Kidney capillary endothelial cell (primary cell): ENCODE measurements around the gene CFAP65.

ENCODE experiments used
- DNase-seq: peaks from one replicate; pipeline ENCODE4 v3.0.0-alpha.2; 2018; ENCODE audit warnings: low spot score

CFAP65 gene

DNA sequence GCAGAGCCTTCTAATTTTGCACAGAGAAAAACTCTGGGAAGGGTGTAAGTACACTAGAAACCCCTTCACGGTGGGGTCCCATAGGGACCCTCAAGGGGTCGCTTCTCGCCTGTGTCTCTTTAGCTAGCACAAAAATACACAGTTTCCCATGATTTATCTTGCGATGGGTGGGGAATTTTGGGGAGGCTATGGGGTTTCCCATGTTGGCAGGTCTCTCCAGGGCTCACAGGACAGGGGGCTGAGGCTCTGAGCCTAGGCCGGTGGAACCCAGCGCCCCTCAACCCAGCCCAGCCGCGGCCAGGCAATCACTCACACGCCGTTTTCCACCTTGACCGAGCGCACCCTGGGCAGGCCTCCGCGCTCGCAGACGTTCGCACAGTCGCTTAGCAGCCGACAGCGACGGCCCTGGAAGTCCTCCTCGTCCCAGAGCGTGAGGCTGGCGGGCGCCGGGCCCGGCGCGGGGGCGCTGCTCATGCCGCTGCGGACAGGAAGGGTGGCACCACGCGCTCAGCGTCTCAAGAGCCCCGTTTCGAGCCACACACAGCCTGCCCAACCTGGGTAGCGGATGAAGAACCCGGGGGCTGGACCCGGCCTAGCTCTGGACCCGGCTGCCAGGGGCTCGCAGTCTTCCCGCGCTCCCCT is 48.5 kb downstream of the CFAP65 start:
- no peak for DNase-seq

GRCh38 chr2:218992196-218992595 is 49.1 kb downstream of the CFAP65 start:
- DNase-seq: no peak

- DNase-seq: no peak
Observed at GRCh38 chr2:218991674-218992168, 49.6 kb downstream of the CFAP65 start.

GRCh38 chr2:218990612-218991011 is 50.7 kb downstream of the CFAP65 start:
- DNase-seq: no peak

- no peak for DNase-seq
Observed at GRCh38 chr2:218990052-218990451, 51.3 kb downstream of the CFAP65 start.

- DNase-seq: no peak
Observed at GRCh38 chr2:218988650-218989049, 52.7 kb downstream of the CFAP65 start.

GRCh38 chr2:218988164-218988563 is 53.2 kb downstream of the CFAP65 start:
- DNase-seq: no peak

DNA sequence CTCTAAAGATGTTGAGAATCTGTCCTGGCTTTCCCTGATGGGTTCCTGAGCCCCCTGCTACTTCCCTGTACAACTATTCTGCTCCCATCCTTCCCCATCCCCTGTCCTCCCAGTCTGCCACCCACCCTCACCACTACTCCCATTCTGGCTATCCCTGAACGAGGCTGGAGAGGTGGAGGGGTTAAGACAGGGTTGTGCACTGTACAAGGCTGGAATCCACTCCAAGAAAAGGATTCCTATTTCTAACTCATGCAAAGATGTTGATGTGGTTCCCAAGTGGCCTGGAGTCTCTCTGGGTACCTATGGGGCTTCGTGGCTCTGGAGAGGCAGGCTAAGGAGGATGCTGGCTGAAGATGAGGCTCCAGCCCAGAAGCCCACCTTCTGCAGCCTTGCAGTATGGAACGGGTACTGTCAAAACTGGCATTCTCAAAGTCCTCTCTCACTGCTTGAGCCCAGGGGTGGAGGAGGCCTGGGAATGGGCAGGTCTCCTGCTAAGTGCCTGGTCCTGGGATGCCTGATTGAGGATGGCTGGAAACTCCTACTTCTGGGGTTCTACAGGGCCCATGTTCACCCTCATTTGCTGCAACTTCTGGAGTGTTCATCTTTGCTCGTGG is 55.1 kb downstream of the CFAP65 start:
- DNase-seq: no peak

- no peak for DNase-seq
Observed at GRCh38 chr2:218985325-218986091, 55.8 kb downstream of the CFAP65 start.

DNA sequence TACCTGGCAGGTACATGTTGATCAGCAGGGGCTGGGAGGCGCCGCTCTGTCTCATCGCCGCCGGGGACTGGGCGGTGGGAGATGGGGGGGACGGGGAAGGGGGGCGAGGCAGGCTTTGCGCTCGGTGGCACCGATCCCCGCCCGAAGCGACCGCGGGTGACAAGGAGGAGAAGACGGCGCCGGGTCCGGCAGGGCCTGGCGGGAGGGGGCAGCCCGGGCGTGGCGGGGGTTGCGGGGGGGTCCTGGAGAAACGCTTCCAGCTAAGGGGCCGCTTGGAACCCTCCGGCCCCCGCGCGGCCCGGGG is 56.3 kb downstream of the CFAP65 start, which contains the start of gene FEV:
FEV (minus strand) TSS at position 164 of the 304 bp plus-strand sequence; CDS start at position 55, 109 bp downstream.
- DNase-seq: no peak

GRCh38 chr2:218984239-218985020 is 56.9 kb downstream of the CFAP65 start:
- DNase-seq: peak; percentile 70

DNA sequence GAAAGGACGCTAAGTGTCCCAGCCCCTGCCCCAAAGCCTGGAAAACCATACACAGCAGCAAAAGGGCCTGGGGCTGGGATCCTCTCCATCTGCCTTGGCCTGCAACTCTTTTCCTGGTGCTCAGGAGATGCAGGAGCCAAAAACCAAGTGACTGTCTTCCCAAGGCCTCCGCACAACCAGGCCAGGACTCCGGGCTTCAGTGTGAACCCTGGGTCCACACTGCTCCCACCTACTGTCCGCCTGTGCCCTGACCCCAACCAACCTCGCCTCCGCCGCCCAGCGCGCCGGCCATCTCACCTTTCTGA is 57.4 kb downstream of the CFAP65 start:
- no peak for DNase-seq

GRCh38 chr2:218983263-218983933 is 57.9 kb downstream of the CFAP65 start:
- no peak for DNase-seq

- DNase-seq: no peak
Observed at GRCh38 chr2:218982586-218983262, 58.6 kb downstream of the CFAP65 start.

- DNase-seq: no peak
Observed at GRCh38 chr2:218981881-218982585, 59.3 kb downstream of the CFAP65 start.

DNA sequence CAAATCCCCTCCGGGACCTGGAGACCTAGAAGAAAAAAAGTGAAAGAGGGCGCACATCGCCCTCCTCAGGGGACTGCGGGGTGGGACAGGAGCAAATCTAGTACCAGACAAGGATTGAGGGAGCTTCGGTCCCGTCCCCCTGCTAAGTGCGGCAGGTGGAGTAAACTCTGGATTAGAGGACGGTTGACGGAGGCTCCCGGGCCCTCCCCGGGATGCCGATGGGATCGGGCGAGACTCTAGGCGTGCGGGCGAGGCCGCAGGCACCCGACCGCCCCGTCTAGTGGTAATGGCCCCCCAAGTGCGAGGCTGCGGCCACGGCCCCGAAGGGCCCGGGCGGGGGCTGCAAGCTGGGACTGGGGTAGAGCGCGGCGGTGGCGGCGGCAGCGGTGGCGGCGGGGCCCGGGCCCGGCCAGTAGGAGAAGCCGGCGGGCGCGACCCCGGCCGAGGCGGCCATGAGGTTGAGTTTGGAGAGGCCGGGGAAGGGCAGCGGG is 59.9 kb downstream of the CFAP65 start:
- no peak for DNase-seq

GRCh38 chr2:218980735-218981389 is 60.5 kb downstream of the CFAP65 start:
- no peak for DNase-seq

- DNase-seq: peak; percentile 81
Observed at GRCh38 chr2:218979846-218980734, 61.2 kb downstream of the CFAP65 start.
